GM19455 (cell line): Measurements from ENCODE around the gene MDN1.
"Not testable (repeated sequence)": the region's sequence is repeated elsewhere in the genome, so short reads cannot be mapped to it uniquely, and the experiment has no call there.

ENCODE experiments used
- ATAC-seq: cut with Tn5 transposase; IDR thresholded peaks from one replicate; pipeline ENCODE4 v1.9.1; 2021; ENCODE audit not compliant: unreplicated experiment

Gene MDN1

GRCh38 chr6:89819336-89820130 is at the start of gene MDN1:
Gene MDN1, minus strand, starts transcription at chr6:89819794. Its CDS starts 187 bp downstream, at chr6:89819607.
- peak; percentile 95 for ATAC-seq

- ATAC-seq = no peak
These were observed 46.6 kb upstream of the MDN1 start for GRCh38 chr6:89866024-89866678.

GRCh38 chr6:89862698-89863097 is 43.1 kb upstream of the MDN1 start:
- ATAC-seq = no peak

- ATAC-seq = peak; percentile 44
These were observed 42.7 kb upstream of the MDN1 start for GRCh38 chr6:89862273-89862672.

GRCh38 chr6:89859744-89860143 is 40.1 kb upstream of the MDN1 start:
- ATAC-seq = no peak

GRCh38 chr6:89858041-89858440 is 38.4 kb upstream of the MDN1 start:
- ATAC-seq = no peak

- no peak for ATAC-seq
These were observed 33.5 kb upstream of the MDN1 start for GRCh38 chr6:89853068-89853467.

GRCh38 chr6:89847513-89847912 is 27.9 kb upstream of the MDN1 start:
- ATAC-seq = not testable (repeated sequence)

GRCh38 chr6:89843070-89843469 is 23.5 kb upstream of the MDN1 start:
- no peak for ATAC-seq

GRCh38 chr6:89842228-89842627 is 22.6 kb upstream of the MDN1 start:
- ATAC-seq = no peak

- ATAC-seq = no peak
These were observed 20.9 kb upstream of the MDN1 start for GRCh38 chr6:89840538-89840937.

- ATAC-seq = no peak
These were observed 17.1 kb upstream of the MDN1 start for GRCh38 chr6:89836639-89837222.

- ATAC-seq = peak; percentile 94
These were observed 15.5 kb upstream of the MDN1 start for GRCh38 chr6:89834884-89835792.

- no peak for ATAC-seq
These were observed 10.7 kb upstream of the MDN1 start for GRCh38 chr6:89830170-89830809.

- peak; percentile 96 for ATAC-seq
These were observed 10.0 kb upstream of the MDN1 start, which contains the start of gene CASP8AP2 for GRCh38 chr6:89829472-89830169. Gene CASP8AP2, plus strand, starts transcription at chr6:89829880.

GRCh38 chr6:89828988-89829471 is 9.4 kb upstream of the MDN1 start:
- ATAC-seq = peak; percentile 26

- peak; percentile 2 for ATAC-seq
These were observed 8.9 kb upstream of the MDN1 start for GRCh38 chr6:89828475-89828987.

- no peak for ATAC-seq
These were observed 6.5 kb upstream of the MDN1 start for GRCh38 chr6:89826029-89826528.

GRCh38 chr6:89818977-89819335 is 638 bp downstream of the MDN1 start:
- peak; percentile 26 for ATAC-seq
